HG03520 (cell line): ENCODE results near the gene ALLC.

Experiments
- ATAC-seq: cut with Tn5 transposase; IDR thresholded peaks from one replicate; pipeline ENCODE4 v1.9.1; 2021; ENCODE audit warnings: mild to moderate bottlenecking, moderate library complexity; ENCODE audit not compliant: unreplicated experiment

Gene ALLC

GRCh38 chr2:3708576-3708975, 50.6 kb downstream of the ALLC start:
- ATAC-seq: no peak

GRCh38 chr2:3709225-3709624, 51.2 kb downstream of the ALLC start:
- no peak for ATAC-seq

- no peak for ATAC-seq
Observed at GRCh38 chr2:3712424-3712823, 54.4 kb downstream of the ALLC start.

GRCh38 chr2:3712831-3713503, 55.0 kb downstream of the ALLC start:
- ATAC-seq: no peak

- ATAC-seq: no peak
Observed at GRCh38 chr2:3718679-3719078, 60.7 kb downstream of the ALLC start.

GRCh38 chr2:3725002-3725401, 67.0 kb downstream of the ALLC start:
- no peak for ATAC-seq

- ATAC-seq: no peak
Observed at GRCh38 chr2:3725458-3726250, 67.7 kb downstream of the ALLC start.

- no peak for ATAC-seq
Observed at GRCh38 chr2:3726511-3726910, 68.5 kb downstream of the ALLC start.

GRCh38 chr2:3727397-3728045, 69.5 kb downstream of the ALLC start:
- ATAC-seq: no peak

- no peak for ATAC-seq
Observed at GRCh38 chr2:3728104-3729054, 70.4 kb downstream of the ALLC start.

- no peak for ATAC-seq
Observed at GRCh38 chr2:3729055-3729448, 71.1 kb downstream of the ALLC start.

- ATAC-seq: no peak
Observed at GRCh38 chr2:3729786-3730185, 71.8 kb downstream of the ALLC start.

- ATAC-seq: no peak
Observed at GRCh38 chr2:3730646-3731045, 72.6 kb downstream of the ALLC start.

GRCh38 chr2:3731829-3732228, 73.8 kb downstream of the ALLC start:
- no peak for ATAC-seq

- ATAC-seq: no peak
Observed at GRCh38 chr2:3736112-3736511, 78.1 kb downstream of the ALLC start.

- ATAC-seq: no peak
Observed at GRCh38 chr2:3737128-3737527, 79.1 kb downstream of the ALLC start.

- no peak for ATAC-seq
Observed at GRCh38 chr2:3738454-3738853, 80.5 kb downstream of the ALLC start.

GRCh38 chr2:3739313-3739712, 81.3 kb downstream of the ALLC start:
- ATAC-seq: no peak

- no peak for ATAC-seq
Observed at GRCh38 chr2:3741396-3741795, 83.4 kb downstream of the ALLC start.

- no peak for ATAC-seq
Observed at GRCh38 chr2:3741867-3742602, 84.0 kb downstream of the ALLC start.
